ENCODE measurements around the gene PNKD.

Gene PNKD

GRCh38 chr2:218300141-218300540, 29.8 kb downstream of the PNKD start:
- TF ChIP-seq CTCF (IDR thresholded peaks at IDR 0.05): no peak

GRCh38 chr2:218301176-218301819, 31.0 kb downstream of the PNKD start:
- peak; percentile 82 for TF ChIP-seq CTCF (IDR thresholded peaks at IDR 0.05)

- no peak for TF ChIP-seq CTCF (IDR thresholded peaks at IDR 0.05)
Observed at GRCh38 chr2:218305383-218305782, 35.1 kb downstream of the PNKD start.

GRCh38 chr2:218306184-218306920, 36.0 kb downstream of the PNKD start:
- TF ChIP-seq CTCF (IDR thresholded peaks at IDR 0.05): no peak

- no peak for TF ChIP-seq CTCF (IDR thresholded peaks at IDR 0.05)
Observed at GRCh38 chr2:218307415-218308090, 37.2 kb downstream of the PNKD start.

- no peak for TF ChIP-seq CTCF (IDR thresholded peaks at IDR 0.05)
Observed at GRCh38 chr2:218310853-218311540, 40.7 kb downstream of the PNKD start.

- no peak for TF ChIP-seq CTCF (IDR thresholded peaks at IDR 0.05)
Observed at GRCh38 chr2:218312267-218312756, 42.0 kb downstream of the PNKD start.
